MG63 (cell line): ENCODE results near the gene MEGF8. TPM values are rescaled to one million over a fixed set of nuclear protein-coding genes. Genes with fewer than 3 reads are reported as not detected.

ENCODE experiments used
- DNase-seq: peaks from one replicate; pipeline ENCODE4 v3.0.0-alpha.2; 2020
- H3K27me3 ChIP-seq: fragments of 250-450 bp; sonication (Bioruptor Pico); 2 replicates; pipeline ENCODE4 v1.5.1; 2020; ENCODE audit warnings: mild to moderate bottlenecking, moderate library complexity
- H3K36me3 ChIP-seq: fragments of 250-450 bp; sonication (Bioruptor Pico); 2 replicates; pipeline ENCODE4 v1.5.1; 2020; ENCODE audit warnings: mild to moderate bottlenecking, moderate library complexity
- H3K4me3 ChIP-seq: fragments of 250-450 bp; sonication (Bioruptor Pico); 2 replicates; pipeline ENCODE4 v1.5.1; 2020; ENCODE audit warnings: mild to moderate bottlenecking, moderate library complexity
- H3K9me3 ChIP-seq: fragments of 250-450 bp; sonication (Bioruptor Pico); 2 replicates; pipeline ENCODE4 v1.5.1; 2020; ENCODE audit warnings: mild to moderate bottlenecking, moderate library complexity
- total RNA-seq: library from RNA; depleted of rRNA; stranded (reverse); fragments of >200 nt; shearing (Covaris generic); gene quantifications from 2 replicates; pipeline ENCODE4 v1.2.3, GENCODE V29; 2014; ENCODE audit warnings: low replicate concordance

MEGF8 gene
- total RNA-seq, 1 experiment from 2014 or later = 26.7 TPM

GRCh38 chr19:42284066-42284501, 41.4 kb upstream of the MEGF8 start:
- Histone ChIP-seq H3K27me3 (no peaks in the 10 kb centered on the region), H3K9me3 (no peaks in the 10 kb centered on the region), H3K36me3 (peaks cover 32% of the 10 kb centered on the region), H3K4me3 (no peak overlapping the region; the same call in 1 of the 2 replicates)
- peak; percentile 87 for DNase-seq

GRCh38 chr19:42284591-42285341, 40.7 kb upstream of the MEGF8 start:
- H3K9me3 ChIP-seq = no peaks in the 10 kb centered on the region
- H3K27me3 ChIP-seq = no peaks in the 10 kb centered on the region
- H3K36me3 ChIP-seq = peaks cover 39% of the 10 kb centered on the region
- peak overlapping the region; percentile 63 for H3K4me3 ChIP-seq
- DNase-seq = no peak

- Histone ChIP-seq H3K27me3 (no peaks in the 10 kb centered on the region), H3K36me3 (peaks cover 47% of the 10 kb centered on the region), H3K4me3 (peak overlapping the region; percentile 63), H3K9me3 (no peaks in the 10 kb centered on the region)
- no peak for DNase-seq
Observed at GRCh38 chr19:42285541-42285941, 39.9 kb upstream of the MEGF8 start.

GRCh38 chr19:42285988-42286348, 39.5 kb upstream of the MEGF8 start:
- no peaks in the 10 kb centered on the region for H3K9me3 ChIP-seq
- no peak for DNase-seq
- peaks cover 51% of the 10 kb centered on the region for H3K36me3 ChIP-seq
- no peaks in the 10 kb centered on the region for H3K27me3 ChIP-seq
- no peak overlapping the region for H3K4me3 ChIP-seq

- no peak overlapping the region for H3K4me3 ChIP-seq
- no peaks in the 10 kb centered on the region for H3K9me3 ChIP-seq
- no peaks in the 10 kb centered on the region for H3K27me3 ChIP-seq
- H3K36me3 ChIP-seq = peaks cover 56% of the 10 kb centered on the region
- DNase-seq = no peak
Observed at GRCh38 chr19:42286349-42287016, 39.0 kb upstream of the MEGF8 start.

GRCh38 chr19:42287017-42287826, 38.2 kb upstream of the MEGF8 start:
- no peak for DNase-seq
- H3K4me3 ChIP-seq = no peak overlapping the region
- H3K9me3 ChIP-seq = no peaks in the 10 kb centered on the region
- no peaks in the 10 kb centered on the region for H3K27me3 ChIP-seq
- H3K36me3 ChIP-seq = peaks cover 64% of the 10 kb centered on the region

- Histone ChIP-seq H3K4me3 (no peak overlapping the region), H3K9me3 (no peaks in the 10 kb centered on the region), H3K36me3 (peaks cover 69% of the 10 kb centered on the region), H3K27me3 (no peaks in the 10 kb centered on the region)
- no peak for DNase-seq
Observed at GRCh38 chr19:42287827-42288107, 37.7 kb upstream of the MEGF8 start.

- no peak for DNase-seq
- H3K27me3 ChIP-seq = no peaks in the 10 kb centered on the region
- peaks cover 76% of the 10 kb centered on the region for H3K36me3 ChIP-seq
- H3K9me3 ChIP-seq = no peaks in the 10 kb centered on the region
- no peak overlapping the region for H3K4me3 ChIP-seq
Observed at GRCh38 chr19:42288387-42288786, 37.0 kb upstream of the MEGF8 start.

GRCh38 chr19:42288881-42289555, 36.4 kb upstream of the MEGF8 start:
- peaks cover 82% of the 10 kb centered on the region for H3K36me3 ChIP-seq
- H3K27me3 ChIP-seq = no peaks in the 10 kb centered on the region
- DNase-seq = no peak
- H3K9me3 ChIP-seq = no peaks in the 10 kb centered on the region
- no peak overlapping the region for H3K4me3 ChIP-seq

- no peak for DNase-seq
- Histone ChIP-seq H3K36me3 (peaks cover 88% of the 10 kb centered on the region), H3K4me3 (no peak overlapping the region), H3K27me3 (no peaks in the 10 kb centered on the region), H3K9me3 (no peaks in the 10 kb centered on the region)
Observed at GRCh38 chr19:42289556-42290041, 35.8 kb upstream of the MEGF8 start.

- Histone ChIP-seq H3K4me3 (no peak overlapping the region), H3K9me3 (no peaks in the 10 kb centered on the region), H3K27me3 (no peaks in the 10 kb centered on the region), H3K36me3 (peaks cover 88% of the 10 kb centered on the region)
- DNase-seq = no peak
Observed at GRCh38 chr19:42290136-42290522, 35.3 kb upstream of the MEGF8 start.

GRCh38 chr19:42290523-42291434, 34.7 kb upstream of the MEGF8 start:
- H3K4me3 ChIP-seq = no peak overlapping the region
- H3K9me3 ChIP-seq = no peaks in the 10 kb centered on the region
- peak; percentile 46 for DNase-seq
- H3K27me3 ChIP-seq = no peaks in the 10 kb centered on the region
- peaks cover 92% of the 10 kb centered on the region for H3K36me3 ChIP-seq

GRCh38 chr19:42291435-42291810, 34.0 kb upstream of the MEGF8 start:
- no peak for DNase-seq
- Histone ChIP-seq H3K36me3 (peaks cover 93% of the 10 kb centered on the region), H3K27me3 (no peaks in the 10 kb centered on the region), H3K9me3 (no peaks in the 10 kb centered on the region), H3K4me3 (no peak overlapping the region)

GRCh38 chr19:42292042-42292960, 33.1 kb upstream of the MEGF8 start:
- Histone ChIP-seq H3K9me3 (no peaks in the 10 kb centered on the region), H3K36me3 (peaks cover 93% of the 10 kb centered on the region), H3K4me3 (no peak overlapping the region), H3K27me3 (no peaks in the 10 kb centered on the region)
- no peak for DNase-seq

GRCh38 chr19:42292963-42293362, 32.5 kb upstream of the MEGF8 start:
- DNase-seq = no peak
- peaks cover 86% of the 10 kb centered on the region for H3K36me3 ChIP-seq
- H3K27me3 ChIP-seq = no peaks in the 10 kb centered on the region
- no peaks in the 10 kb centered on the region for H3K9me3 ChIP-seq
- no peak overlapping the region for H3K4me3 ChIP-seq
